GM18508 (cell line): ENCODE data around the gene RMND5A.

Experiments
- ATAC-seq: cut with Tn5 transposase; IDR thresholded peaks from one replicate; pipeline ENCODE4 v1.9.1; 2021; ENCODE audit warnings: moderate number of reproducible peaks; ENCODE audit not compliant: insufficient read depth, unreplicated experiment

The RMND5A gene

DNA sequence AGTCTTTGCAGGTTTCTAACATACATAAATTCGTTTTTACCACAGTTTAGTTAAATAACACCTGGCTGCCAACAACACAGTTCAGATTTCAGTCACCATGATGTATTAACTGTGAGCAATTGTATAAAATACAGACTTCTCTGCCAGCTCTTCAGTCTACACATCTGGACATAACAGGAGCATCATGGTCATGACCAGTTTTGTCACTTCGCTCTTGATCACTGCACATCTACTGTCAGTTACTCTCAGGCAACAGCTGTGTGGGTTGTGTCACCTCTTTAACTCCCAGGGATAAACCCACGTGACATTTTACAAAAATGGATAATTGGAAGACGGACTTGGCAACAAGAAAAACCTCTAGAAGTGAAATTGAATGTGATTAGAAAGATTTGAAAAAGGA, 40.3 kb downstream of the RMND5A start:
- no peak for ATAC-seq

DNA sequence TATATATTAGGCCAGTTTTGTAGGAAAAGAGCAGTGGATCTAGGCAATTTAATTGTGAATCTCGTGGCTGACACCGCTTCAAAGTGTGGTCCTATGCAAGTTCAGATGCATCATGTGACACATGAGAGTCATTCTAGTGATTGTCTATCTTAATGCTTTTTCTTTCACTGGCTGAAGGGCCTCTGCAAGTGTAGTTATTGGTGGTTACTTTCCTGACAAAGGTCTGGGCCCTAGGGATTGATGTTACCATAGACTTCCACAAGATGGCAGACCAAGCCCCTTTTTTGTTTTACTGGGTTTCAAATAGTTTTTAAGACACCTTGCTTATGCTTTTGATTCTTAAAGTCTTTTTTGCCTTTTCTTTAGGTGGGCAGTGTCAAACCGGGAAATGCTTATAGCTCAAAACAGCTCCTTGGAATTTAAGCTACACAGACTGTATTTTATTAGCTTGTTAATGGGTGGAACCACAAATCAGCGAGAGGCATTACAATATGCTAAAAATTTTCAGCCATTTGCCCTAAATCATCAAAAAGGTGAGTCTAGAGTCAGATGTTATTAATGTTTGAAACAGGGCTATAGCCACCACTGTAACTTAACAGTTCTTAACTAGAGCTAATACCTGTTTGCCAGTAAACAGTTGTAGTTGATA, 44.7 kb downstream of the RMND5A start:
- no peak for ATAC-seq

DNA sequence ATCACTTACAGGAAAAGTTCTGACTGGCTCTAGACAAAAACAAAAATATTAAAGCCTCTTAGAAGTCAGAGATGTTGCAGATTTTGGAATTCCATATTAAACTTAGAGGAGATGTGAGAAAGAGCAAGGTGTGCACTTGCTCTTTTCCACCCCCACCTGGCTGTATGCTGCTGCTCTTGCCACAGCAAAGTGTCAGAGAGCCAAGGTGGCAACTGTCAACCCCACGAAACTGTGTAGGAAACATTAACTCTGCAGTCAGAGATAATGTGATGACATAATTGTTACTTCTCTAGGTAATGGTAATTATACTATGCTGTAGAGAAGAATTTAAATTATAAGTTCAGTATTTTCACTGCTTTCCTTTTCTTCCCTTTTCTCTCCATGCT, 45.2 kb downstream of the RMND5A start:
- ATAC-seq: no peak

DNA sequence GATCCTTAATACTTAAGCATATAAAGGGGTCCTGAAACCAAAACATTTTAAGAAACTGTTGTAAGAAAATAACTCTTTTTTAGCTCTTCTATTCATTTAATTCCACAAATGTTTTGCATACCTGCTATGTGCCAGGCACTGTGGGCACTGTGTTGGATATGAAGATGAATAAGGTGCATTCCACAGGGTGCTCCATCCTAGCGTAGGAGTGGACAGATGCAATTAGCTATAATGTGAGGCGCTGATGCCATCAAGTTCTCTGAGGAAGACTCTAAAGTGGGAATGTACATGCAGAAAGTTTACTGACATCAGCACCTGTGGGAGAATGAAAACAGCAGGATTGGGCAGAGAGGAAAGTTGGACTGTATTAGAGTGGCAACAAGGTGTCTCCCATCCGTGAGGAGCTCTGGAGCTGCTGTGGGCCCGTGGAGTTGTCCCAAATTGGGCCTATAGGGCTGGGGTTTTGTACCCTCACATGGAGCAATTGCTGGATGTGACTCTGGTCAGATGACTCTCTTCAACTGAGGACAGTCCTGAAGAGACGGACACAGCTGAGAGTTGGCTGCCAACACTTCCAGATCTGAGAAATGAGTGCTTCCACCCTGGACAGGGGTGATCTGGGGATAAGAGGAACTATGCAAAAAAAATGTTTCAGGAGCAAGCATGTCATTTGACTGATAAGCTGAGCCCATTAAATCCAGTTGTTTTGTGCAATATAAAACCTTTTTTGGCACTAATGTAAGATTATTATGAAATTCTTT, 48.3 kb downstream of the RMND5A start:
- ATAC-seq: no peak

DNA sequence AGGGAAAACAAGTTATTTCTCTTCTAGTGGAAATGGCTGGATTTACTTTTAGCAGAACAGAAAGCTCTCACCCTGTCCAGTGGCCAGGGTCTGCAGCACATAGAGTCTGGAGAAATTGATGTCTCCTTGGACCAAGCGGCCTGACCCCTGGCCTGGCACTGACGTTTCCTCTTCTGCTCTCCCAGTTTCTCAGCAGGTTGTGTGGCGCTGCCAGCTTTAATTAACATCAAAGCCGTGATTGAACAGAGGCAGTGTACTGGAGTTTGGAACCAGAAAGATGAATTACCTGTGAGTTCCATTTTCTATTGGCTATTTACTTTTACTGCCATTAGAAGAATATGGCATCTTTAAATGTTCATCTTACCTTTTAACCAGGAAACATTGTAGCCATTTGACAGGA, 49.7 kb downstream of the RMND5A start:
- no peak for ATAC-seq

DNA sequence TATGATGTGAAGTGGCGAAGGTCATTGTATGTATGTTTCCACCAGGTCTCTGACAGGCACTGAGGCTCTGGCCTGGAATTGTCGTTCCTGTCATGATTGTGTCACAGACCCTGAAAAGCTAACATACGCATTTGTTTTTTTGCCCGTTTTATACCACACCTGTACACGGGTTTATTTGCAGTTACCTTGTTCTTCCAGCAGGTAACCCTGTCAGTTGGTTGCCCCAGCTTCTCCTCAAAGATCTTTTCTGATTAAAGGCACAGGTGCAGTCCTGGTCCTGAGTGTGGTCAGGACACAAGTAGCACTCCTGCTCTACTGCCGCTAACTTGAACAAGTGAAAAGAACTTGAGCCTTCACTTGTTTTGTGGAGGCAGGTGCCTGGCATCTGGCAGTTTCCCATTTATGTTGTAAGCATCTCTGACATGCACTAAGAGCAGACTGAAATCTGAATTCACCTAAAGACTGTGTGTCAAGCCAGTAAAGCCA, 50.8 kb downstream of the RMND5A start:
- no peak for ATAC-seq

DNA sequence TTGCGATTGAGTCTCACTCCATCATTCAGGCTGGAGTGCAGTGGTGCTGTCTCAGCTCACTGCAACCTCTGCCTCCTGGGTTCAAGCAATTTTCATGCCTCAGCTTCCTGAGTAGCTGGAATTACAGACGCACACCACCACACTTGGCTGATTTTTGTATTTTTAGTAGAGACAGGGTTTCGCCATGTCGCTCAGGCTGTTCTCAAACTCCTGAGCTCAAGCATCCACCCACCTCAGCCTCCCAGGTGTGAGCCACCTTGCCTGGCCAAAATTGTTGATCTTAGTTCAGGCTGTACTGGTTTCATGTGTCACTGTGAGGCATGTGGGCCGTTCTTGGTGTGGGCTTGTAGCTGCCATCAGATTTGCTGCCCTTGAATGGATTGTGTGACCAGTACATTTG, 52.5 kb downstream of the RMND5A start:
- no peak for ATAC-seq

DNA sequence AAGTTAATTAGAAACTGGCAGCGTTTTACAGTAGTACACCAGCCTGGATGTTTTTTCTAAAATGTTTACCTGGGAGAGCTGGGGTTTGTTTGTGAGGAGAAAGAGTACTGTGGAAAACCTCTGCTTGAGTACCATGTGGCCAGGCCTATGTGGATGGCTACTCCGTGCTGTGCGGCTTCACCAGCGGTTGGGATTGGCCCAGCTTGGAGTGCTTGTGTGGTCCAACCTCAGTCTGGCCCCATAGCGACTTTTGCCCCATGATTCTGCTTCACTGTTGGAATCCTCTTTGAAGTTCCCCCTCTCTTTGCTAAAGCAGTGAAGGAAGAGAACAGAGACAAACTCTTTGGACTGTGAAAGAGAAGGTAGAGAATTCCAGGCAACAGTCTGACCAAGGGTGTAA, 54.8 kb downstream of the RMND5A start:
- no peak for ATAC-seq

DNA sequence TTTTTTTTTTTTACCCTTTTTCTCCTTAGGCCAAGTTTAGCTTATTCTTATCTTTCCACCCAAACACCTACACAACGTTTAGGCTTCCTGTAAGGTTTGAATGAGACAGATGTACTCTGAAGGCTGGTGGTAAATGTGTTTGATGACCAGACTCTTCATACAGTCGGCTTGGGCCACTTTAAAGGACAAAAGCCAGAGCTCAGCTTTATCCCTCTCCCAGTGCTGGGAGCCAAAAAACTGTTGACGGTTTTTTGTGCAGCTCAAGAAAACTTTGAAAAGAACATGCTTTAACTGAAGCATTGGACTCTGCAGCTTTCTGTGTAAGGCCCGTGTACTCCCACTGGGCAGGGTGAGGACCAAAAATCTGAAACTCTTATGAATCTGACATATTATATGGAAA, 55.2 kb downstream of the RMND5A start:
- no peak for ATAC-seq

DNA sequence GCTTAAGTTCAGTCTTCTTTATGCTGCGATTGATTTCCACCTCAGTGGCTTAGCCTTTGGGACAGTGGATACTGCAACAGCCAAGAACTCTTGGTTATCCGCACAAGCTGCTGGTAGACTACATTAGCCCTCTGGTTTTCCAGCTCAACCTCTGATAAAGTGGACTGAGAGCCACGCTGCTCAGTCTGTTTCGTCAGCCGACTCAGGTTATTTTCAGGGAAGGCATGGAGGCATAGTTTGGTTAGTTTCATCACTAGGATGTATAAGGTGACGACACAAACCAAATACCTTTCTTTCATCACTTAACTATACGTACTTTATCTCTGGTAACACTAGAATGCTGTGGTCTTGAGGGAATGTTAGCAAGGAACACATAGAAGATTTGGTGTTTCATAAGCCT, 56.4 kb downstream of the RMND5A start:
- no peak for ATAC-seq

DNA sequence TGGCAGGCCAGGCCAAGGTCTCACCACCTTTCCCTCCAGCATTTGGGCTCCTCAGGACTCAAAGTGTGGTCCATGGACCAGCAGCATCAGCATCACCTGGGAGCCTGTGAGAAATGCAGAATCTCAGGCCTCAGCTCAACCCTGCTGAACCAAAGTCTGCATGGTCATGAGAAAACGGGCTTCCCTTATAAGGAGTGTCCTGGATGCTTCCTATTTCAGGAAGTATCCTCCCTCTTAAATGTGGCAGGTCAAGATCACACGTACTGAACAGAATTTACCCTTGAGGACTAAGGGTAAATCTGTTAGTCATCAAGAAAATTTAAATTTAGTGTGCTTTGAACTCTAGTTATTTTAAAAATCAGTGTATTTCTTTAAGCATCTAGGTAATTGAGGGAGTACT, 58.9 kb downstream of the RMND5A start:
- no peak for ATAC-seq

DNA sequence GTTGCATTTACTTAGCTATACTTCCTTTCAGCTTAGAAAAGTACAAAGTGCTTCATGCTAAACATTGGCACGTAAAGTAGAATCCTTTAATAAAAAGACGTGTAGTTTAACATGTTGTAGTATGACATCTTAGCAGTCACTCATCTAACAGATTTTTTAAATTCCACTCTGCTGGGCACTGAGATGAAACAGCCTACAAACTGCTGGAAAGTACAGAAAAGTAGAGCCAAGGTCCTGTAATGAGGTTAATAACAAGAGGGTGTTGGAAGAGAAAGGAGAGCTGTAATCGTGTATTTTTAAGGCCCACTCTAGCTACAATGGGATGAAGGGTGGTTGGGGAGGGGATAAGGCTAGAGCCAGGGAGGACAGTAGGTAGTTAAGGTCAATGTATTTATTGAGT, 59.9 kb downstream of the RMND5A start:
- ATAC-seq: no peak

DNA sequence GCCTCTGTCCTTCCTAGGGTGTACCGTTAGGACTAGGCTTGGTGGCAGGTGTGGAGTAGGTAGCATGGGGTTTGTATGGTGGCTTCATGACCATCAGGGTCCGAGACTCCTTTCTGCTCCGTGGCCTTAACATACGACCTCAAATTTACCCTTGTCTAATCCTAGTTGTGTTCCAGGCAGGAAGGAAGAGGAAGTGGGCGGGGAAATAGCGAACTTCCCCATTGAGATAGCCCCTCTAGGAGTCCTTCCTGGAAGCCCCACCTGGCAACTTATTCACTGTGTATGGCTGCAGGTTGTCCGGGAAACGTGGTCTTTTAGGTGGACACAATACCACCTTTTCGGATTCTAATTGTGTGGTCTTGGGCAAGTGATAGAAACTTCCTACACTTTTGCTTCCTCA, 61.3 kb downstream of the RMND5A start:
- ATAC-seq: no peak

DNA sequence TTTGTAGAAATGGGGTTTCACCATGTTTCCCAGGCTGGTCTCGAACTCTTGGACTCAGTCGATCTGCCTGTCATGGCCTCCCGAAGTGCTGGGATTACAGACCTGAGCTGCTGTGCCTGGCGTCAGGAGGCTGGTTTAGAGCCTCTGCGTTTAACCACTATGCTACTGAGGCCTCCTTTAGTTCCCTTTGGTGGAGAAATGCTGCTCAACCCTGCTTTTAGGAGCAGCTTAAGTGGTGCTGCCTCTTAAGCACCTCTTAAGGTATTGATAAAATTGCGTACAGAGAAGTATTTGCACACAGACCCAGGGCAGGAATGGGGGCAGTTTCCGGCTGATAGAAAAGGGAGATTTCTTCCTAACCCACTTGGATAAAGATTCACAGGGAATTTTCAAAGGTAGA, 62.7 kb downstream of the RMND5A start:
- ATAC-seq: no peak

DNA sequence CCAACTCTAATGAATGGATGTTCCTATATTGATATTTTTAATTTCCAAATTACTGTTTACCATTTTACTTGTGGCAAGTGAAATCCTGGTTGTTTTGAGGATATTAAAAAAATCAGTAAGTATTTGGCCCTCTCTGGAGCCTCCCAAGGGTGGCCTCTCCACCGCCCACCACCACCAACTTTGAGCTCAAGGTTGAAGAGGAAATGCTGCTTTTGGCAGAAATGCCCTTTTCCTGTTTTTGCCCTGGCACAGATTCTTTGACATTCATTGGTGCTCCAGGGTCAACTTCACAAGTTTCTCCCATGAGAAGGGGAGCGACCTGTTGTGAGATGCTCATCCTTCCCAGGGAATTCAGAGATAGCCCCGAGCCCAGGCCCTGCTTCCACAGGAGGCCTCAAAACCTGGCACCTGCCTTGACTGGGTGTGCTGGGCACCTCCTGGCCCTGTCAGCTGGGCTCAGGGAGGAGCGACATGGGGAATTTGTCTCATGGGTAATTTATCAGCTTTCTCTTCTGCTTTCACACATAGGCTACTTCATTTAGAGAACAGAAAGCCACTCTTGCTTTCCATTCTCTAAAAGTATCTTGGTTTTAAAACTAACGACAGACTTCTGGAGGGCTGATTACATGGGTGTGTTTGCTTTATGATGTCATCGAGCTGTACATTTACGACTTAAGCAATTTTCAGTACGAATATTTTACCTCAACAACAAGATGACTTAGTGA, 63.7 kb downstream of the RMND5A start:
- peak; percentile 98 for ATAC-seq

DNA sequence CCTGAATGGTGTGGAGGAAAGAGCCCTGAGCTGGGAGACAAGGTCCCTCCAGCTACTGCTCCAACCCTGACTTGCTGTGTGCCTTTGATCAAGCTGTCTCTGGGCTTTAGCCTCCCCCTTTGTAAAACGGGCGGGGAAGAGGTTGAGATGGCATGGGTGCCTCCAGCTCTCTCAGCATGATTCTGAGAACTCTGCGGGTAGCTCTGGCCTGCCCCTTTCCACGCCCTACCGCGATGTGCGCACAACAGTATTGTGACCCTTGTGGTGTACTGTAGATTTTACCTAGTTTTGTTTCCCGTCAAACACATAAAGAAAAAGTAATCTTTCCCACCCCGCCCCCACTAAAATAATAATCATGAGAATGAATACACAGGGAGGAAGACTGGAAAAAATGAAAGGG, 65.4 kb downstream of the RMND5A start:
- no peak for ATAC-seq

DNA sequence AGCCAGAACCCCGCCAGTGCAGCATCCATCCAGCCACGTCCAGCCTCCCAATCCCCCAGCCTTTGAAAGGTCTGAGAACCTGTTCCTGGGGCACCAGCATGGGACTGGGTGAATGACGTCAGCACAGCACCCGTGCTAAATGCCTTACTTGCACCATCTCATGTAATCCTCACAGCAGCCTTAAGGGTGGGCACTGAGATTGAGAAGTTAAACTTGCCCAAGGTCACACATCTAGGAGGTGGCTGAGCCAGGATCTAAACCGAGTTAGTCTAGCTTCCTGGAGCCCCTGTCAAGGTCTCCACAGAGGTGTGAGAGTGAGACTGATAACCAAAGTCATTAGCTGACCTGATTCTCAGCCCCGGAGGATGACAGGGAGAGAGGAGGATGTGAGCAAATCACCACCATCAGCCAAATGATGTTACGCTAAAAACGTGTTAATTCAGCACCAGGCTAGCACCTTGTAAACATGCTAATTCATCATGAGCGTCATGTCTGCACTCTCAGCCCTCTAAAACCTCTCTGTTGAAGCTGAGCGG, 66.0 kb downstream of the RMND5A start:
- ATAC-seq: no peak

DNA sequence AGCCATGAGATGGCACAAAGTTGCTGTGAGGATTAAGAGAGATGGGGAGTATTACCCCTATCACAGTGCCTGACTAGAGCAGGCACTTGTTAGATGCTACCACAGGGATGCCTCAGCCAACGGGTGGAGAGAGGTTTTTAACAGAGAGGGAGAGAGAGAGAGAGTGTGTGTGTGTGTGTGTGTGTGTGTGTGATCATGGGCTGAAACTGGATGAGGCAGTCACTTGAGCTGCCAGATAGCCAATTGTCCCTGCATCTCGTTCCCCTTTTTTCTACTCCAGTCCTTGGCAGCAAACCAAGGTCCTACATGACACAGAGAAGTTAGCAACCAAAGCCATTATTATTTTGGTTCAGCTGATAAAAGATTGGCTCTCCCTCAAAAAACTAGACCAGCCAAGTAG, 67.6 kb downstream of the RMND5A start:
- no peak for ATAC-seq

DNA sequence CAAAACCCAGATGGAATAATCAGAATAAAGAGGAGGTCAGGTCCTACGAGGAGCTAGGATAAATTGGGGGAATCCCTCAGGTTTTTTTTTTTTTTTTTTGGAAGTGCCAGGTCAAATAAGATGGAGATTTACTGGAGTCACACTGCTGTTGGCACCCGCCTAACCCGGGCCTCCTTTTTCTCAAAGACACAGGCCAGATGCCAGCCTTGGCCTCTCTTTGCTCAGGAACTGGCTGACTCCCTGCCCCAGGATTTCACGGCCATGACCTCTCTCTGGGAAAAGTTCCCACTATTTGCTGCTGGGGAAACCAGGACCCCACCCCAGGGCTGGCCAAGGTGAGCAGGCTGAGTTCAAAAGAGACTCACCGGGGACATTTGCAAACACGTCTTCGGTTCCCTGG, 68.1 kb downstream of the RMND5A start:
- no peak for ATAC-seq

DNA sequence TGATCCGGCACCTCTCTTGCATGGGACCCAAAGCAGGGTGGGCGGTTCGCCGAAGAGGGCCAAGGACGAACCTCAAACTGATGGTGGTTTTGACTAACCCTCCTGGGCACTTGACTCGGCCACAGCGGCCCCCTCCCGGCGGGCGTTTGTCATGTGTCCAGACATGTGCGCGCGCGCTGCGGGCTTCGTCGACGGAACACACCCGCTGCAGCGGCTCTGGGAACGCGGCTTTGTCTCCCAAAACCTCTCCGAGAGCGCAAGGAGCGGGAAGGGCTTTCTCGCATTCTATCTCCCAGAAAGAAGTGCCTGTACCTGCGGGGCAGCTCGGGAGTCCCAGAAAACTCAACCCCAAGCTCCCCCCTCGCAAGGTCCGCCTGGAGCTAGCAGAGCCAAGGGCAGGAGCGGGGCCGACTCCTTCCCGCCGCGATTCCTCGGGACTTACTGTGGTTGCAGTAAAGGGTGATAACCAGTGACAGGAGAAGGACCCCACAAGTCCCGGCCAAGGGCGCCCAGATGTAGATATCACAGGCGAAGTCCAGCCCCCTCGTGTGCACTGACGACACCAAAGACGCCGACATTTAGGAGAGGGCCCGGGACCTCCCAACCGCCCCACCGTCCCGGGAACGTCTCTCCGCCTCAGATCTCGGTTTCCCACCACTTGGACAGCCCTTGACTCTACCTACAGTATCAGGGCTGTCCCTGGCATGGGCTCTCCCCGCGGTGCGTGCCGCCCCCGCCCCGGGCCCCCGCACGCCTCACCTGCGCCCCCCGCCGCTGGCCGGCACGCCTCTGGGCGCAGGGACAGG, 69.0 kb downstream of the RMND5A start:
- no peak for ATAC-seq
